ENCODE results near the gene TMEM259. TPM values are rescaled to one million over a fixed set of nuclear protein-coding genes. Genes with fewer than 3 reads are reported as not detected.

TMEM259 gene
- total and polyA plus RNA-seq, 3 donors from 2014 or later = 164 to 405 (median 339) TPM

GRCh38 chr19:1006711-1007398, 14.1 kb downstream of the TMEM259 start:
- Histone ChIP-seq H3K4me1 (peaks cover 11% of the 10 kb centered on the region), H3K27ac (no peak overlapping the region), H3K36me3 (ENCODE audit: low read depth, missing control alignments) (no peaks in the 10 kb centered on the region), H3K27me3 (no peaks in the 10 kb centered on the region), H3K4me3 (no peak overlapping the region), H3K9me3 (no peaks in the 10 kb centered on the region)
- 51 to 77% methylated on average over 24 to 27 of the region's 27 CpGs for WGBS, 2 donors
- intact Hi-C loops (cut with DNase I; ENCODE audit: low total_unique reads) = no loop called here
- no peak for TF ChIP-seq POLR2A (IDR thresholded peaks at IDR 0.05)
- TF ChIP-seq, protein P1, sequence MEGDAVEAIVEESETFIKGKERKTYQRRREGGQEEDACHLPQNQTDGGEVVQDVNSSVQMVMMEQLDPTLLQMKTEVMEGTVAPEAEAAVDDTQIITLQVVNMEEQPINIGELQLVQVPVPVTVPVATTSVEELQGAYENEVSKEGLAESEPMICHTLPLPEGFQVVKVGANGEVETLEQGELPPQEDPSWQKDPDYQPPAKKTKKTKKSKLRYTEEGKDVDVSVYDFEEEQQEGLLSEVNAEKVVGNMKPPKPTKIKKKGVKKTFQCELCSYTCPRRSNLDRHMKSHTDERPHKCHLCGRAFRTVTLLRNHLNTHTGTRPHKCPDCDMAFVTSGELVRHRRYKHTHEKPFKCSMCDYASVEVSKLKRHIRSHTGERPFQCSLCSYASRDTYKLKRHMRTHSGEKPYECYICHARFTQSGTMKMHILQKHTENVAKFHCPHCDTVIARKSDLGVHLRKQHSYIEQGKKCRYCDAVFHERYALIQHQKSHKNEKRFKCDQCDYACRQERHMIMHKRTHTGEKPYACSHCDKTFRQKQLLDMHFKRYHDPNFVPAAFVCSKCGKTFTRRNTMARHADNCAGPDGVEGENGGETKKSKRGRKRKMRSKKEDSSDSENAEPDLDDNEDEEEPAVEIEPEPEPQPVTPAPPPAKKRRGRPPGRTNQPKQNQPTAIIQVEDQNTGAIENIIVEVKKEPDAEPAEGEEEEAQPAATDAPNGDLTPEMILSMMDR (IDR thresholded peaks at IDR 0.05) = no peak
- DNase-seq = no peak

- H3K4me3 ChIP-seq = no peak overlapping the region
- H3K4me1 ChIP-seq = peaks cover 7% of the 10 kb centered on the region
- TF ChIP-seq, protein P1 (IDR thresholded peaks at IDR 0.05) = no peak
- no peak for TF ChIP-seq POLR2A (IDR thresholded peaks at IDR 0.05)
- no peak for DNase-seq
- H3K27me3 ChIP-seq = no peaks in the 10 kb centered on the region
- intact Hi-C loops (cut with DNase I; ENCODE audit: low total_unique reads) = no loop called here
- H3K27ac ChIP-seq = no peak overlapping the region
- H3K36me3 ChIP-seq (ENCODE audit: low read depth, missing control alignments) = no peaks in the 10 kb centered on the region
- H3K9me3 ChIP-seq = no peaks in the 10 kb centered on the region
- 93 to 94% methylated on average over 50 to 69 of the region's 70 CpGs for WGBS, 2 donors
Measured at GRCh38 chr19:1004803-1005664, 15.9 kb downstream of the TMEM259 start.

- no peak overlapping the region for H3K4me3 ChIP-seq
- no peaks in the 10 kb centered on the region for H3K9me3 ChIP-seq
- DNase-seq = no peak
- H3K27ac ChIP-seq = no peak overlapping the region
- TF ChIP-seq, protein P1 (IDR thresholded peaks at IDR 0.05) = no peak
- no peak for TF ChIP-seq POLR2A (IDR thresholded peaks at IDR 0.05)
- no peaks in the 10 kb centered on the region for H3K4me1 ChIP-seq
- 71 to 90% methylated on average over 2 to 28 of the region's 32 CpGs for WGBS, 2 donors
- H3K27me3 ChIP-seq = no peaks in the 10 kb centered on the region
- intact Hi-C loops (cut with DNase I; ENCODE audit: low total_unique reads) = no loop called here
- H3K36me3 ChIP-seq (ENCODE audit: low read depth, missing control alignments) = no peaks in the 10 kb centered on the region
Measured at GRCh38 chr19:1004204-1004802, 16.6 kb downstream of the TMEM259 start.

- TF ChIP-seq POLR2A (IDR thresholded peaks at IDR 0.05) = no peak
- TF ChIP-seq, protein P1 (IDR thresholded peaks at IDR 0.05) = no peak
- 88% methylated on average over 37 of the region's 37 CpGs; no CpG with 5 or more reads in 1 of the 2 donors for WGBS, 2 donors
- H3K9me3 ChIP-seq = no peaks in the 10 kb centered on the region
- no peak overlapping the region for H3K4me3 ChIP-seq
- H3K36me3 ChIP-seq (ENCODE audit: low read depth, missing control alignments) = no peaks in the 10 kb centered on the region
- no peaks in the 10 kb centered on the region for H3K4me1 ChIP-seq
- no peaks in the 10 kb centered on the region for H3K27me3 ChIP-seq
- H3K27ac ChIP-seq = no peak overlapping the region
- DNase-seq = no peak
- intact Hi-C loops (cut with DNase I; ENCODE audit: low total_unique reads) = no loop called here
Measured at GRCh38 chr19:1003283-1003682, 17.6 kb downstream of the TMEM259 start.
